ENCODE measurements around the gene THBS1.
A peak's percentile ranks its signal among the peaks of the same experiment; 100 is the strongest.

THBS1 gene

DNA sequence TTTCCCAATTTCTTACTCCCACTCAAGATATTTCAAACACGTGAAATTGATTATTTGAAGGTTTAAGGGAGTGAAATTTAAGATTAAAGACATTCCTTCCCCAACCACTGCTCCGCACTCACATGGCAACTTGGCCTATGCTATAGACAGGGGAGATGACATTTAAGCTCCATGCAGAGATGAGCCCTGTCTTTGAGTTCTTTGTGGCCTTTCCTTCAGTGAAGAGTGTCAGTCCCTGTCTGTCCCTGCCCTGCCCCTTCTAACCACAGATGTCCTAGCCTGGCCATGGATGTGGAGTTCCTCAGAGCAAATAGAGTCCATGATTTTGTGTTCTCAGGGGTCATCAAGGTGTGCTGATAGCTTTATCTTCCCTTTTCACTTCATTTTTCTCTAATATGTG is 29.4 kb upstream of the THBS1 start:
- Histone ChIP-seq H3K4me1 (ENCODE audit: control insufficient read depth, insufficient read depth, low read length) (peaks cover 8% of the 10 kb centered on the region), H3K27me3 (ENCODE audit: control insufficient read depth in 1 of 2, insufficient read depth in 2 of 2, low read length in 2 of 2) (no peaks in the 10 kb centered on the region), H3K36me3 (ENCODE audit: control insufficient read depth in 2 of 2, insufficient read depth in 2 of 2, low read length in 2 of 2) (no peaks in the 10 kb centered on the region), H3K9me3 (ENCODE audit: control insufficient read depth in 2 of 2, low read length in 2 of 2) (no peaks in the 10 kb centered on the region), H3K27ac (ENCODE audit: low read length) (no peak overlapping the region), H3K4me3 (ENCODE audit: low read length in 2 of 2) (no peak overlapping the region), H3K9ac (ENCODE audit: low read length in 2 of 2) (no peak overlapping the region)

DNA sequence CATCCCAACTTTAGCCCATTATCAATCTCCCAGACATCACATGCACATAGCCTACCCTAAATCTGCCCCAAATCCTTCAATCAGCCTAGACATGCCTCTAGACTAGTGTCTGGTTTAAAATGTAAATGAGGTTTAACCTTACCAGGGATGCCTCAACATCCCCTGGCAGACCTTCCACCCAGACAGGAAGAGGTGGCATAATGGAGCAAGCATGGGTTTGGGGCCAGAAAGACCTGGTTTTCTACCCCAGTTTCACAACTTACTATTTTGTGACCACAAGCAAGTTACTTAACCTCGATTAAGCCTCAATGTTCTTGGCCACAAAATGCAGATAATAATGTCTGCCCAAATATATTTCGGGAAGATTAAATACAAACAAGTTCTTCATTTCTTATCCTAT is 28.3 kb upstream of the THBS1 start:
- Histone ChIP-seq H3K9me3 (ENCODE audit: control insufficient read depth in 2 of 2, low read length in 2 of 2) (no peaks in the 10 kb centered on the region), H3K36me3 (ENCODE audit: control insufficient read depth in 2 of 2, insufficient read depth in 2 of 2, low read length in 2 of 2) (no peaks in the 10 kb centered on the region), H3K4me1 (ENCODE audit: control insufficient read depth, insufficient read depth, low read length) (peaks cover 8% of the 10 kb centered on the region), H3K27me3 (ENCODE audit: control insufficient read depth in 1 of 2, insufficient read depth in 2 of 2, low read length in 2 of 2) (no peaks in the 10 kb centered on the region), H3K4me3 (ENCODE audit: low read length in 2 of 2) (no peak overlapping the region), H3K27ac (ENCODE audit: low read length) (no peak overlapping the region), H3K9ac (ENCODE audit: low read length in 2 of 2) (no peak overlapping the region)

DNA sequence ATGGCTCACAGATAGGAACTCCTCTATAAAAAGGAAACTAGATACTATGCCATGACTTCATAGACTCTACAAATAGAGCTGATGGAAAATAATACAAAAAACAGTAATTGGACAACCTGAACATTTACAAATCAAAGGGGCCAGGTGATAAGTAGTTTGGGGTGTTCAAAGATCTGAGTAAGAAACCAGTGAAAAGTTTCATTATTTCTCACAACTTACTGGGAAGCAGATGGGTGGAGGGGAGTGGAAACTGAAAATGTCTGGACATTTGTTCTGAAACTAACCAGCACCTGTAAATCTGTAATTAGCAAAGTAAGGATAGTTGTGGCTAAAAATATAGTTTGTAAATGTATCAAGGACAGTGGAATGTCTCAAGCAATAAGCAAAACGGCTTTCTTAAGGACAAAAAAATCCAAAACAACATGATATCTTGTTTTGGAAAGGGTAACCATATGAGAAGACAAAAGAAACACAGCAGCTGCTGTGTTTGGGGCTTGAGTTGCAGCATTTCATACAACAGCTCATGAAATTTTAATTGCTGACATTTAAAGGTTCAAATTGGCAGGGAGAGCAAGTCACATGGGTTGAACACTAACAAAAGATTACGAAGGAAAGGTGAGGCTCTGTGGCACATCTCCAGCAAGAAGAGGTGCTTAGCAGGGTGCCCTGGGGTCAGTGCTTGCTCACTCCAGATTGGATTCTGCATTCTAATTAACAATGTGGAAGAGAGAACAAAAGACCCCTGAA is 26.8 kb upstream of the THBS1 start:
- Histone ChIP-seq H3K4me3 (ENCODE audit: low read length in 2 of 2) (no peak overlapping the region), H3K36me3 (ENCODE audit: control insufficient read depth in 2 of 2, insufficient read depth in 2 of 2, low read length in 2 of 2) (no peaks in the 10 kb centered on the region), H3K4me1 (ENCODE audit: control insufficient read depth, insufficient read depth, low read length) (peaks cover 8% of the 10 kb centered on the region), H3K27me3 (ENCODE audit: control insufficient read depth in 1 of 2, insufficient read depth in 2 of 2, low read length in 2 of 2) (no peaks in the 10 kb centered on the region), H3K27ac (ENCODE audit: low read length) (no peak overlapping the region), H3K9me3 (ENCODE audit: control insufficient read depth in 2 of 2, low read length in 2 of 2) (no peaks in the 10 kb centered on the region), H3K9ac (ENCODE audit: low read length in 2 of 2) (no peak overlapping the region)

DNA sequence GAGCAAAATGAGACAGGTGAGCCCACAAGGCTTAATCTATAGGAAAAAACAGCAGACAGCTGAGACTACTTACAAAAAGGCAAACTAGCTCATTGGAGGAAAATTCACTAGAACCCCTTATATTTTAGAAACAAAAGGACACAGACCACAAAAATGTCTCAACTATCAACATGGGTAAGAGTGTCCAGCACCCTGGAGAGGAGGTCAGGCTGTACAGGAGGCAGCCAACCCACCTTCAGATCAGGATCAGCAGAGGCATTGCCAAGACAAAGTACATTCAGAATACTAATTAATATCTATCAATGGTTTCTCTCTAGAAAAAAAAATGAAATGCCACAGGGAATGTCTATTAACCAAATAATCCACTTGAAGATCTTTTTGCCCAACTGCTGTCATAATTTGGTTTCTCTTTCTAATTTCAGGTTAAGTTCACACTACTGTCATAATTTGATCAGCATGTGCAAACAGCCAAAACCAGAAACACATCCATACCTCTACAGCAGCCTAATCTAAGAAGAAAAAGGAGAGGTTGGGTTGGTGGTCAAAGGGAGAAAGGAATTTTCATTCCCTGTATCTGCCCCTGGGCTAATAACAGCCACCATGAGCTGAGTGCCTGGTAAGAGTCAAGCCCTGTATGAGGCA is 26.0 kb upstream of the THBS1 start:
- Histone ChIP-seq H3K4me3 (ENCODE audit: low read length in 2 of 2) (no peak overlapping the region), H3K36me3 (ENCODE audit: control insufficient read depth in 2 of 2, insufficient read depth in 2 of 2, low read length in 2 of 2) (no peaks in the 10 kb centered on the region), H3K9ac (ENCODE audit: low read length in 2 of 2) (no peak overlapping the region), H3K4me1 (ENCODE audit: control insufficient read depth, insufficient read depth, low read length) (peaks cover 8% of the 10 kb centered on the region), H3K9me3 (ENCODE audit: control insufficient read depth in 2 of 2, low read length in 2 of 2) (no peaks in the 10 kb centered on the region), H3K27me3 (ENCODE audit: control insufficient read depth in 1 of 2, insufficient read depth in 2 of 2, low read length in 2 of 2) (no peaks in the 10 kb centered on the region), H3K27ac (ENCODE audit: low read length) (no peak overlapping the region)

DNA sequence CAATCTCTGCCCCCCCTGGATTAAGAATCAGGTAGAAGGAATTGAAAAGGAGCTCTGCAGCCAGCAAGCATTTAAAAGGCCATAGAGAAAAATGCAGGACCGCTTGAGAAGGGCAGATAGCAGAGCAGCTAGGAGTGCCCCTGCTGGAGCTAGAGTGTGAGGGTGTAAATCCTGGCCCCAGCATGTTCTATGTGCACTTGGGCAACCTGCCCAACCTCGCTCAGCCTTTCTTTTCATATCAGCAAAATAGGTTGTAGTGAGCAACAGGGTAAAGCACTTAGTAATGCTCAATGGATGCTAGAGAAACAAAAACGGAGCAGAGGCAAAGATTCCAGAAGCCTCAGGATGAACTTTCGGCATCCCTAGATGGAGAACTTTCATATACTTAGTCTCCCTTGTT is 25.0 kb upstream of the THBS1 start:
- Histone ChIP-seq H3K27ac (ENCODE audit: low read length) (no peak overlapping the region), H3K27me3 (ENCODE audit: control insufficient read depth in 1 of 2, insufficient read depth in 2 of 2, low read length in 2 of 2) (no peaks in the 10 kb centered on the region), H3K9ac (ENCODE audit: low read length in 2 of 2) (no peak overlapping the region), H3K36me3 (ENCODE audit: control insufficient read depth in 2 of 2, insufficient read depth in 2 of 2, low read length in 2 of 2) (no peaks in the 10 kb centered on the region), H3K4me1 (ENCODE audit: control insufficient read depth, insufficient read depth, low read length) (peaks cover 8% of the 10 kb centered on the region), H3K9me3 (ENCODE audit: control insufficient read depth in 2 of 2, low read length in 2 of 2) (no peaks in the 10 kb centered on the region), H3K4me3 (ENCODE audit: low read length in 2 of 2) (no peak overlapping the region)

DNA sequence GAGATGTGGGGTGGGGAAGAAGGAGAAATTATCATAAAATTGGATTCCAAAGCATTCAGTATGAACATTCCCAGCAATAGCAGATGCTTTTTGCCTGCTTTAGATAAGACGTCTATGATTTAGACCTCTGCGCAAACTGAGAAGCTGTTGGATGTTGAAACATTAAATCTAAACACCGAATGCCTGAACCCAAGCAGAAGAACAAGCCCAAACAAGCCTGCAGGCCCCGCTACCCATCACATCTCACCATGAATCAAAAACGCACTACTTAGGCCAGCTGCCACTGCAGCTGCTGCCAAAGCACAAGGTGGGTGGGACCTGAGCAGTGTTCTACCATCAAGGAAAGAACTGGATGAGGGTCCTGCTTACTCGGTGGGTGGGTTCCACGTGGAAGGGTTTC is 24.4 kb upstream of the THBS1 start:
- Histone ChIP-seq H3K4me3 (ENCODE audit: low read length in 2 of 2) (no peak overlapping the region), H3K36me3 (ENCODE audit: control insufficient read depth in 2 of 2, insufficient read depth in 2 of 2, low read length in 2 of 2) (no peaks in the 10 kb centered on the region), H3K9ac (ENCODE audit: low read length in 2 of 2) (no peak overlapping the region), H3K27me3 (ENCODE audit: control insufficient read depth in 1 of 2, insufficient read depth in 2 of 2, low read length in 2 of 2) (no peaks in the 10 kb centered on the region), H3K27ac (ENCODE audit: low read length) (no peak overlapping the region), H3K4me1 (ENCODE audit: control insufficient read depth, insufficient read depth, low read length) (peaks cover 8% of the 10 kb centered on the region), H3K9me3 (ENCODE audit: control insufficient read depth in 2 of 2, low read length in 2 of 2) (no peaks in the 10 kb centered on the region)

DNA sequence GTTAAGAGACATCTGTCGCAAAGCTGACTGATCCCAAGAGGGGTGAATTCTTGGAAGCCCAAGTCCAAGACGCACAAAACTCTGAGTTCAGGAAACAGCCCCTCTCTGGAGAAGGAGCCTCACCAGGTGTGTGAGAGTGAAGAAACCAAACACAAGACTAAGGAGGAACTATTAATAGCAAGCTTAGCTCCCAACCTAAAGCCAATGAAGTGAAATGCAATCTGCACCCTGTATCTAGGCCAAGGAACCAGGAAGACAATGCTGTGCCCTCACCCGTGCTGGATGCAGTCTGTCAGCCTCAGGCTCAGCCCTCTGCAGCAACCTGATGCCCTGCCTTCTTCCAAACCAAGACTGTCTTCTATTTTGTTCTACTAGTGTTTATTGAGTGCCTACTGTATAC is 22.5 kb upstream of the THBS1 start:
- no peaks in the 10 kb centered on the region for H3K27me3 ChIP-seq (ENCODE audit: control insufficient read depth in 1 of 2, insufficient read depth in 2 of 2, low read length in 2 of 2)
- no peaks in the 10 kb centered on the region for H3K9me3 ChIP-seq (ENCODE audit: control insufficient read depth in 2 of 2, low read length in 2 of 2)
- H3K27ac ChIP-seq (ENCODE audit: low read length) = no peak overlapping the region
- peaks cover 8% of the 10 kb centered on the region for H3K4me1 ChIP-seq (ENCODE audit: control insufficient read depth, insufficient read depth, low read length)
- no peaks in the 10 kb centered on the region for H3K36me3 ChIP-seq (ENCODE audit: control insufficient read depth in 2 of 2, insufficient read depth in 2 of 2, low read length in 2 of 2)
- H3K4me3 ChIP-seq (ENCODE audit: low read length in 2 of 2) = no peak overlapping the region
- H3K9ac ChIP-seq (ENCODE audit: low read length in 2 of 2) = no peak overlapping the region

DNA sequence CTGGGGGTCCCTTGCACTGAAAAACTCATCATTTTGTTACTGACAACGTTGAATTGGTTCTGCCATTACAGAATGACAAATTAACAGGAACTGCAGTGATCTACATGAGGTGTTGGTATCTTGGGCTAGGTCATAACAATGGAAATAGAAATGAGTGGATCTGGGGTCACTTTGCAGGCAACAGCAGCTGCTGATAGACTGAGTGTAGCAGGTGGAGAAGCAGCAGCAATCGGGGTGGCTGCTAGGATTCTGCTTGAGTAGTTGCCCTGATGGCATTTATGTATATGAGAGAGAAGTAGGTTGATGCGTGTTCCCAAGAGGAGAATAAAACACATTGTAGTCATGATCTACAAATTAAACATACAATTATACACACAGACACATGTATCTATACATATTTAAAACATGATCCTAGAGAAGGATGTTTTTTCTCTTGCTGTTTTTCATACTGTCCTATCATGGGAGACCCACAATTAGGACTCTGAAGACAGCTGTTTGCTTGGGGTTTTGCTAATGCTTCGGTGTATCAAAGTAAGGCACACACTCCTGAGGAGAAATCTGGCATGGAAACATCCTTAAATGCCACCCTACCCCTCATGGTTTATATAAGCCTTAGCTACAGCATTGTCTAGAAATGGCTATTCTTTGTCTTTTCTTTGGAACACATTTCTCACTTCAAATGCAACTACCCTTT is 15.8 kb upstream of the THBS1 start:
- Histone ChIP-seq H3K4me3 (ENCODE audit: low read length in 2 of 2) (no peak overlapping the region), H3K9ac (ENCODE audit: low read length in 2 of 2) (no peak overlapping the region), H3K9me3 (ENCODE audit: control insufficient read depth in 2 of 2, low read length in 2 of 2) (no peaks in the 10 kb centered on the region), H3K36me3 (ENCODE audit: control insufficient read depth in 2 of 2, insufficient read depth in 2 of 2, low read length in 2 of 2) (no peaks in the 10 kb centered on the region), H3K27me3 (ENCODE audit: control insufficient read depth in 1 of 2, insufficient read depth in 2 of 2, low read length in 2 of 2) (no peaks in the 10 kb centered on the region), H3K4me1 (ENCODE audit: control insufficient read depth, insufficient read depth, low read length) (no peaks in the 10 kb centered on the region), H3K27ac (ENCODE audit: low read length) (no peak overlapping the region)

DNA sequence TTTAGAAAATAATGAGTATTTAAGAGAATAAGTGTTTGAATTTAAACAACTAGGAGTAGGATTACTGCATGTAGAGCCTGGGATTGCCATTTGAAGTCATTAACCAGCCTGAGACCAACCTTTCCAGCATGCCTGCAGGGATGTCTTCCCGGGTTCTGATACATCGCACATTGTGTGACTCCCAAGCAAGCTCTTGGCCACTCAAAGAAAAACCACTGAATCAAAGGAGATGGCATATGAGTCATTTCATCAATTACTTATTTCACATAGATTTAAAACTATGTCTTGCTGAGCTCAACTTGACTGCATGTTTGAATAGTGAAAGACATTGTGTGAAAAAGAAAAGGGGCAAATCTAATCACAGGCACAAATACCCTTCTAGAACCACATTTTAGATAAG is 15.0 kb upstream of the THBS1 start:
- Histone ChIP-seq H3K4me3 (ENCODE audit: low read length in 2 of 2) (no peak overlapping the region), H3K4me1 (ENCODE audit: control insufficient read depth, insufficient read depth, low read length) (no peaks in the 10 kb centered on the region), H3K27ac (ENCODE audit: low read length) (no peak overlapping the region), H3K27me3 (ENCODE audit: control insufficient read depth in 1 of 2, insufficient read depth in 2 of 2, low read length in 2 of 2) (no peaks in the 10 kb centered on the region), H3K9ac (ENCODE audit: low read length in 2 of 2) (no peak overlapping the region), H3K9me3 (ENCODE audit: control insufficient read depth in 2 of 2, low read length in 2 of 2) (no peaks in the 10 kb centered on the region), H3K36me3 (ENCODE audit: control insufficient read depth in 2 of 2, insufficient read depth in 2 of 2, low read length in 2 of 2) (no peaks in the 10 kb centered on the region)

DNA sequence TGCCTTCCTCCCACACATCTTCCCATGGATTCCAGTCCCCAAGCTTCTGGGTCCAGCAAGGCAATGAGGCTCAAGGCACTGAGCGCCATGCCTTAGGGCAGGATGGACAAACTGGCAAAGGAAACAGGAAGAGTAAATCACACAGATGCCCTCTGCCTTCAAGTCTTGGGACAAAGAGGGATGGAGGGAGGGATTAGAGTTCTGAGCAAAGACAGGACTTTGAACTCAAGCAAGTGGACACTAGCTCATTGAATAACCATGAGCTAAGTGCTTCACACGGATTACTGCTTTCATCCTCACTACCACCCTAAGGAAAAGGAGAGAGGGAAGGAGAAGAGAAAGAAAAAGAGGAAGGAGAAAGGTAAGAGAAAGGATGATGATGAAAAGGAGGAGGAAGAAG is 7.6 kb upstream of the THBS1 start:
- Histone ChIP-seq H3K4me3 (ENCODE audit: low read length in 2 of 2) (peak overlapping the region in 1 of 2 donors; percentile 3), H3K27me3 (ENCODE audit: control insufficient read depth in 1 of 2, insufficient read depth in 2 of 2, low read length in 2 of 2) (no peaks in the 10 kb centered on the region), H3K9ac (ENCODE audit: low read length in 2 of 2) (peak overlapping the region in 1 of 2 donors; percentile 31), H3K9me3 (ENCODE audit: control insufficient read depth in 2 of 2, low read length in 2 of 2) (no peaks in the 10 kb centered on the region), H3K36me3 (ENCODE audit: control insufficient read depth in 2 of 2, insufficient read depth in 2 of 2, low read length in 2 of 2) (no peaks in the 10 kb centered on the region), H3K4me1 (ENCODE audit: control insufficient read depth, insufficient read depth, low read length) (peaks cover 5% of the 10 kb centered on the region), H3K27ac (ENCODE audit: low read length) (no peak overlapping the region)

DNA sequence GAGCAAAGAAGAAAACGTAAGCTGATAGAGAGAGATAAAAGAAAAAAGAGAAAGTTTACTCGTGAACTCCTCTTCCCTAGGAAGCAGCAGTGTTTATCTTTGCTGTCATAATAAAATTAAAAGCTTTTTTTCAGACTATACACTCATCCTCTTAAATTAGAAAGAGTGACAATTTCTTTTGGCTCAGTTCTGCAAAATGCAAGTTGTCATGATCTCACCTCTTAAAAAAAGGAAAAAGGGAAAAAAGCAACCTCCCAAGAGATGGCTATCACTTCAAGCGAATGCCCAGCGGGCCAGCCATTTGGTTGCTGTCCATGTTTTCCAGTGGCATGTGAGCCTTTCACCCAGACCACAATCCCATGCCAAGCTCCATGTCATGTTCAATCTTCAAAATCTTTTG is 7.0 kb upstream of the THBS1 start:
- H3K4me1 ChIP-seq (ENCODE audit: control insufficient read depth, insufficient read depth, low read length) = peaks cover 5% of the 10 kb centered on the region
- H3K27ac ChIP-seq (ENCODE audit: low read length) = no peak overlapping the region
- H3K36me3 ChIP-seq (ENCODE audit: control insufficient read depth in 2 of 2, insufficient read depth in 2 of 2, low read length in 2 of 2) = no peaks in the 10 kb centered on the region
- no peaks in the 10 kb centered on the region for H3K27me3 ChIP-seq (ENCODE audit: control insufficient read depth in 1 of 2, insufficient read depth in 2 of 2, low read length in 2 of 2)
- no peaks in the 10 kb centered on the region for H3K9me3 ChIP-seq (ENCODE audit: control insufficient read depth in 2 of 2, low read length in 2 of 2)
- H3K9ac ChIP-seq (ENCODE audit: low read length in 2 of 2) = no peak overlapping the region
- no peak overlapping the region for H3K4me3 ChIP-seq (ENCODE audit: low read length in 2 of 2)
